NCI-H748 (cell line): Measurements from ENCODE around the gene SLC44A1.
A peak's percentile ranks its signal among the peaks of the same experiment; 100 is the strongest.

Experiments used
- DNase-seq: peaks from one replicate; lab custom pipeline; 2025; ENCODE audit not compliant: unreplicated experiment; lab: John Stamatoyannopoulos, UW

Gene SLC44A1

DNA sequence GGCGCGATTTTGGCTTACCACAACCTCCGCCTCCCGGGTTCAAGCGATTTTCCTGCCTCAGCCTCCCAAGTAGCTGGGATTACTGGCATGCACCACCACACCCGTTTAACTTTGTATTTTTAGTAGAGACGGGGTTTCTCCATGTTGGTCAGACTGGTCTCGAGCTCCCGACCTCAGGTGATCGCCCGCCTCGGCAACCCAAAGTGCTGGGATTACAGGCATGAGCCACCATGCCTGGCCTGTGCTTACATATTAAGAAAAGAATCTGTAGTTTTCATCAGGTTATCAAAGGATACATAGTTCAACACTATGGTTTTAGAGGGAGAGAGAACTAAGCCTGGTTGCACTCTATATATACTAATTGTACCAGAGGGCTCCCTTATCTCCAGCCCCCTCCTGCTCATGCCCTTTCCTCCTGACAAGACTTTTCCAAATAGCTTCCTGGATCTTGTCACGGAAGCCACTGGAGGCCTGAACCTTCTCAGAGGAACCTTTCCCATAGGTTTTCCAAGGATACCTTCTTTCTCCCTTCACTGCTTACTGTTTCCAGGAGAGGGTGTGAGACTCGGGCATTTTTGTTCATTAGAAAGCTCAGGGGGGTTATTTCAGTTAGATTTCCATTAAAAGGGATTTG is 53.1 kb downstream of the SLC44A1 start:
- DNase-seq = no peak

DNA sequence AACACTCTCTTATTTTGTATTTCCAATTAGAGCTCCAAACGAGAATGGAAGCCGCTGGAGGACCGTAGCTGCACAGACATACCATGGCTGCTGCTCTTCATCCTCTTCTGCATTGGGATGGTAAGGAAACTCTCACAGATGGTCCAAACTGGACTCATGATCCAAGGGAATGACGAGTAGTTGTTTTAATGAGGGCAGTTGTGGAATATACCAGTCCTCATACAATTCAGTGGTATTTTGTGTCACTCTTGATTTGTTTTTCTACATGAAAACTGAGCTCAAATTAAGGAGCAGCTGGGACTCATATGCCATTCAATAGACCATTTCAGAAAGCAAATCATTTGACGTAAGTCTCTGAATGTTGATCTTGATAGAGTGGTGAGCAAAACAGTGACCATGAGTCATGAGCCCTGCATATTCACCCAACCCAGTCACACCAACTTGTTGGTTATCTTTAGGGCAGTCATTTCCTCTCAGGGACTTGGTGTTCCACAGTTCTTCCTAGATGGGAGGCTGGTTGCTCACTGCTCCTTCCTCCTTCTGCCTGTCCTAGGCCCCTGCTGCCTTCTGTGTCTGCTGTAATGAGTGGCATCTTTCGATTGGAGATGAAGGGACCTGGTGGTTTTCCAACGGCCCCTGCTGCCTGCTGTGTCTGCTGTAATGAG is 54.9 kb downstream of the SLC44A1 start:
- no peak for DNase-seq

DNA sequence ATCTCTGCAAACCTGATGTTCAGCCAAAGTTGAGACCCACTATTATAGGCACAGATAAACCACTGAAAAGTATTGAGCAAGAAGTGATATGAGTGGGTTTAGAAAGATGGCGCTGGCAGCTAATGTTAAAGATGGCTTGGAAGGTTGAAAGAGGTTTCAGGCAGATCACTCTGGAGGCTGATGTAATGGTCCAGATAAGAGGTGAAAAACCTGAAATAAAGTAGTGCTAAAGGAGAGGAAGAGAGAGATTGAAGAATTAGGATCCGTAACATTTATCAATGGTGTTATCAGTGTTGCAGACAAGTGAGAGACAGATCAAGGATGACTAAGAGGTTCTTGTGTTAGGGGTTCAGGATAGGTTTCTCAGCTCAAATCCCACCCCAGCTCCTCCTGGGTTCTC is 58.3 kb downstream of the SLC44A1 start:
- DNase-seq = no peak

DNA sequence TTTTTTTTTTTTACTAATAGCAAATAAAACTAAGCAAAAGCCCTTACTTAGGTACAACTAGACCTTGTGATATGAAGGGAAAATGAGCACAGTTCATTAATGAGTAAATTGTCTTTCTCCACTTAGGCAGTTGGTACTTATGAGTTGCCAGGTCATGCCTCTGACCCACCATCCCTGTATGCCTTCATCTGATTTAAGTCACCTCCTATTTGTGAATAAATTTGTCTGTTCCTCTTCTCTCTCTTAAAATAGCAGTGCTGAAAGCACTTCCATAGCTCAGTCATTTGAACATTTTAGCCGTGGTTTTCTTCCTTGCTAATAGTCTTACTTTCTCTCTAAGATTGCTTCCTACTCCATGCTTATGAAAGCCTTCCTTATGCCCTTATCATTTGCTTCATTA is 61.4 kb downstream of the SLC44A1 start:
- DNase-seq = no peak

DNA sequence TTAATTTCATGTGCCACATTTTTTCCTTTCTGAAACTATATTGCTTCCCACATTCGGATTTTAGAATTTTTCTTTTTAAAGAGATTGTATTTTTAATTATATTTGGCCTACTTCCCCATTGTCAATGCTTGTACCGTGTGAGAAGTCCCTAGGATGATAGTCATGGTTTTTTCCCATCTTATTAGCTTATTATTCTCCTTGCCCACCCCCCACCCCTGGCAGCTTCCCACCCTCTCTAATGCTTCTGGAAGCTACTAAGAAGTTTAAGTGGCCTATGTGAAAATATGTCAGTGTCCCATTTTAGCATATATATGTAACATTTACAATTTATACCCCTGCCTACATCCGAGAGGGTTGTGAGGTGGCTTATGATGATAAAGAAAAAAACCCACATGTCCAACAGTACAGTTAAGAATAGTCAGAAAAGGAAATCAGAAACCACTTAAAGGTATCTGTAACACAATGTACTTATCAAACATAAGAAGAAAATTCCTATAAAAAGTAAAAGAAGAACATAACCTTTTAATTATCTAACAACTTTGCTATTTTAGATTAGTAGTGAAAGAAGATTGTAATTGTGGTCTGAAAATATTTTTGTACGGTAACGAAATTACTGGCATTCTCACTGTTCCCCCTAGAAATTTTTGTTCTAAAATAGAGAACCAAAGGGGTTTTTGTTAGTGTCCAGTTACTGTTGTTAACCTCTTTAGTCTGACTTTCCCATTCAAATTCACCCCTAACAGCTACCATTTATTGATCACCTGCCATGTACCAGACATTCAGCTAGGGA is 62.1 kb downstream of the SLC44A1 start:
- DNase-seq = no peak

DNA sequence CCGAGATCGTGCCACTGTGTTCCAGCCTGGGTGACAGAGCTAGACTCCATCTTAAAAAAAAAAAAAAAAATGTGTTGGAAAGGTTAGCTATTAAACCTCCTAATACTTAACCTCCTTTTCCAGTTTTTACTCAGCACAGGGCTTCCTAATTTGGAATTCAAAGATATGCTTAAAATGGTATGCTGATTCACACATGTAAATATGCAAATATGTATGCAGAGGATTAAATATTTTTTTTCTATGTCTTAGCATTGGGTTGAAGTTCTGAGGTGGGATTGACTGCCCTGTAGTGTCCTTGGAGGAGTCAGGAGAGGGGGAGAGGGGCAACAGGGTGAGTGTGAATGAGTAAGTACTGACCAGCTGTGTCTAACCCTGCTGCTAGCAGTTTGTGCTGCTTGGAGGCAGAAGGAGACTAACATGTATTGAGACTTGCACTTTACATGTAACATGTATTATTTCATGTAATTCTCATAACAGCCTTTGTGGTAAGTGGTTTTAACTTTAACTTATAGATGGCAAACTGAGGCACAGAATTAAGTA is 63.2 kb downstream of the SLC44A1 start:
- no peak for DNase-seq

DNA sequence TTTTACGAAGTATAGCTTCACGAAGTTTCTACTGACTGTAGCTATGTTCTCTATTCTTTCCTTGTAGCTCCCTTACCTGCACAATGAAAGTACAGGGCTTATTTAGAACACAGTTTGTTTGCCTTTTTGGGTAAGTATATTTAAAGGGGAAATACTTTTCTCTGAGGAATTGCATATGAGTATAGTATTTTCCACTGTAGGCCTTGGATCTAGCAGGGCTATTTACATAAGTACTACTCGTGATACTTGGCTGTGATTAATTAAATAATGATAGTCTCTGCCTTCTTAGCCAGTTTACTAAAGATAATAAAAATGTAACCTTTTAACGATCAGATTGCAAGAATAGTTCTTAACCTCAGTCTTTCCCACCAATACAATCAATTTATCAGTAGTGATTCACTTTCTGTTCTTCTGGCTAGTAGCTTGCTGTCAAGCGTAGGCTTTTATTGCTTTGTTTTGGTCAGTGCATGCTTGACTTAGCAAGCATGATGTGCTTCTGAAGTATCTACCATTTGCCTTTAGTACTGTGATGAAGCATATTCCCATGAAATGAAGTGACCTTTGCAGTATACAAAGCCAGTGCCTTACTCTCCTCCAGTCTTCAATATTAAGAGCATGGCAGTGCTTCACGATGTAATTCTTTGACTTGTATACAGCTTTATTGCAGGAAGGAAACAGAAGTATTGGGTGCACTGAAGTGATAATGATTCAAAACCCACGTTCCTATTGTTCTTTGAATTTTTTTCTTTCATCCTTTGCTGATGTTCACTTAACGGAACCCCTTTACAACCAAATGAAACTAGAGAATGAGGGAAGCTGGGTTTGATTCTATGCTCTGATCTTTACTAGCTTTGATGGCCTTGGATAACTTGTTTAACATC is 64.2 kb downstream of the SLC44A1 start:
- DNase-seq = peak; percentile 71

DNA sequence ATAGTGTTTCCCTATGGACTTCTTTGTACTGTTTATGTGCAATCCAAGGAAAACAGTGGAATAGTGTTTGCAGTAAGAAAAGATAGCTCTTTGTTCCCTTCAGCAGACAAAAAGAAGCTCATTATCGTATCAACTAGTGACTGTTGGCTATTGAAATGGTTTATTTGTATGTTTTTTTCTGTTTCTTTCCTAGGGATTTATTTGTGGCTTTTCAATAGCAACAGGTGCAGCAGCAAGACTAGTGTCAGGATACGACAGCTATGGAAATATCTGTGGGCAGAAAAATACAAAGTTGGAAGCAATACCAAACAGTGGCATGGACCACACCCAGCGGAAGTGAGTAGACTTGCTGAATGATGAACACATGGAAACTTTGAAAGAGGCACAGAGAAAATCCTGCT is 65.1 kb downstream of the SLC44A1 start:
- DNase-seq = peak; percentile 89

DNA sequence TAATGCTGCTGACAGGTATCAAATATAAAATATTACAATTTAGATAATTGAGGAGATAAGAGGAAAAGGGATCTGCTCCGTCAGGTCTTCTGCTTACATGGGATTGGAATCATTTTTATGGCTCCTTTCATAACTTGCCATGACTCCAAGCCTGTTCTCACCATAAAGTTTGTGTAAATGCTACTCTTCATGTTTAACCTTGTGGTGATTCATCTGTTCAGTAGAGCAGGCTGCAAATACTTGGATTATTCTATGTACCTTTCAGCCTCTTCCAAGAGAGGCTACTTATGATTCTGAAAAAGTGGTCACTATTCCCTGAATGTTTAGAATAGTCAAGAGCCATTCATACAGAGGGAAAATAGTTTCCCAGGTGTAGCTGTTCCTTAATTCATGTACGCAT is 66.9 kb downstream of the SLC44A1 start:
- DNase-seq = no peak

DNA sequence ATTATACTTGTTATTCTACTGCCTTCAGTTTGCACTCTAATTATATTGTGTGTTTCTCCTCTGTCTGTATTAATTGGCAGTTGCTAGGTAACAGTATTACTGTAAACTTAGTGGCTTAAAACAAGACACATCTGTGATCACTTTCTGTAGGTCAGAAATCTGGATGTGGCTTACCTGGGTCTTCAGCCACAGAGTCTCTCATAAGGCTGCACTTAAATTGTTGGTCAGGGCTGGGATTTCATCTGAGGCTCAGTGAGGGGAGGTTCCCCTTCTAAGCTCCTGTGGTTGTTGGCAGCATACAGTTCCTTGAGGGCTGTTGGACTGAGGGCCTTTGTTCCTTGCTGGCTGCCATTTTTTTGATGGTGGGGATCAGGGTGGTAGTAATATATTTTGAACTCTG is 68.8 kb downstream of the SLC44A1 start:
- DNase-seq = peak; percentile 89

DNA sequence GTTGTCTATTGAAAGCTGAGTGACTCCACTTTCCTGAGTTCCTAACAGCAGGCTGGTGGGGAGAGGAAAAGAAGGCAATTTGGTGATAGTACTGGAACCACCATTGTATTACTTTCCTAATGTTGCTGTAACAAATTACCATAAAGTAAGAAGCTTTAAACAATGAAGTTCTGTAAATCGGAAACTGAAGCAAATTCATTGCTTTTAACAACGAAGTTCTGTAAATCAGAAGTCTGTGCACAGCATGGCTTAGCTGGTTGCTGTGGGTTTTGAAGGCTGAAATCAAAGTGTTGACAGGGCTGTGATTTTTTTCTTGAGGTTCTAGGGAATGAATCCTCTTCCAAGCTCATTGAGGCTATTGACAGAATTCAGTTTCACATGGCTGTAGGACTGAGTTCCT is 72.3 kb downstream of the SLC44A1 start:
- no peak for DNase-seq

DNA sequence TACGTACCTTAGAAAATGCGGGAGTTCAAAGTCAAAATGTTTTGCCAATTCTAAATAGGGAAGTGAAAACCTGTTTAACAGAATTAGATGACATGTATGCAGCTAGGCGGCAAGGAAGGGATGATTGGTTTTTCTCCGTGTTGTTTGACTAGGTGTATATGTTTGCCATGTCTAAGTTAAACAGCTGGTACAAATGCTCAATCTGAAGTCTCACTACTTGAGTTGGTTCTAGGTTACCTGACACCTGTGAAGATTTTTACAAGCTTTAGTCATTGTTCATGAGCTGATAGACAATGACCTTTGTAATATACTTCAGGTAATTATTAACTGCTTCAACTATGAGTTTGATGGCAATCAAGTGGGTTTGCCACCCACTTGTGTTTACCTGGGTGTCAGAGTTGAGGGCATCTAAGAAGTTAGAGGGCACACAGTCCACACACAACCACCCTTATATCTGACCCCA is 74.3 kb downstream of the SLC44A1 start:
- DNase-seq = no peak

DNA sequence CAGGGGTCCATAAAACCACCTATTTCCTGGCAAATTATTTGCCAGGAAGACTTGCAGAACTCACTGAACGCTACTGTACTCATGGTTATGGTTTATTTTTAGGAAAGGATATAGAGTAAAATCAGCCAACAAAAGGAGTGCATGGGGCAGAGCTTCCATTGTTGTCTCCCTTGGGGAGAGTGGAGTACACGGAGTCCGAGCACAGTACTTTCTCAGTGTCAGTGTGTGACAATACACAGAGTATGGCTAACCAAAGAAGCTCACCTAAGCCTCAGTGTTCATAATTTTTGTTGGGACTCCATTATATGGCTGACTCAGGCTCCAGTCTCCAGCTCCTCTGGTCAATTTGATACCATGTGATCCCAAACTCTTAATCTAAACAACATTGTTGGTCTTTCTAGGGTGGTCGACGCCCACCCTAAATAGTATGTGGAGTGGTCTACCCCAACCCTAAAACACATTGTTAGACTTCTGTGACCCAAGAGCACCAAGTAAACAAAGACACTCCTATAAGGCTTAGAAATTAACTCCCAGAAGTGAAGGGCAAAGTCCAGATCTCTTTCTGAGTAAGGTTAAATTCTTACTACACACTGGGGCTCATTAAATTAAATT is 74.9 kb downstream of the SLC44A1 start:
- no peak for DNase-seq

DNA sequence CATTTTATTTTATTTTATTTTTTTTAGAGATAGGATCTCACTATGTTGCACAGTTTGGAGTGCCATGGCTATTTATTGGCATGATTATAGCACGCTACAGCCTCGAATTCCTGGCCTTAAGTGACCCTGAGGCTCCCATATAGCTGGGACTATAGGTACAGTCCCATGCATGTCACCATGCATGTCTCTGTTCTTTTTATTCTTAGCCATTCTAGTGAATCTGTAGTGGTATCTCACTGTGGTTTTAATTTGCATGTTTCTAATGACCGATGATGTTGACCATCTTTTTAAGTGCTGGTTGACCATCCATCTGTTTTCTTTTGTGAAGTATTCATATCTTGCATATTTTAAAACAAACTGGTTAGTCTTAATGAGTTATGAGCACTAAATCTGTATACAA is 76.1 kb downstream of the SLC44A1 start:
- DNase-seq = no peak

DNA sequence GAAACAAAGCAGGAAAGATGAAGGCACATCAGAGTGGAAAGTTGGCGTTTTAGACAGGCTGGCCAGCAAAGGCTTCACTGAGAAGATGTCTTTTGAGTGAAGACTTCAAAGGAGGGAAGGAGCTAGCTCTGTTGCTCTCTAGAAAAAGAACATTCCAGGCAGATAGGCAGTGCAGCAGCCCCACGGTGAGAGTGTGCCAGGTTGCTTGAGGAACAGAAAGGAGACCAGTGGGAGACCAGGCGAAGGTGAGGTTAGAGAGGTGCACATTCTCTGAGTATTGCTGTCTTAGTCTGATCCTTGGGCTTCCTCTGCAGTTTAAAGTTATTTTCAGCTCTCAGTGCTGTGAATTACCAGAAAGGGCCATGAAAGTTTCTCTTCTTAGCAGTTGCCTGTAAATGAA is 83.8 kb downstream of the SLC44A1 start:
- no peak for DNase-seq

DNA sequence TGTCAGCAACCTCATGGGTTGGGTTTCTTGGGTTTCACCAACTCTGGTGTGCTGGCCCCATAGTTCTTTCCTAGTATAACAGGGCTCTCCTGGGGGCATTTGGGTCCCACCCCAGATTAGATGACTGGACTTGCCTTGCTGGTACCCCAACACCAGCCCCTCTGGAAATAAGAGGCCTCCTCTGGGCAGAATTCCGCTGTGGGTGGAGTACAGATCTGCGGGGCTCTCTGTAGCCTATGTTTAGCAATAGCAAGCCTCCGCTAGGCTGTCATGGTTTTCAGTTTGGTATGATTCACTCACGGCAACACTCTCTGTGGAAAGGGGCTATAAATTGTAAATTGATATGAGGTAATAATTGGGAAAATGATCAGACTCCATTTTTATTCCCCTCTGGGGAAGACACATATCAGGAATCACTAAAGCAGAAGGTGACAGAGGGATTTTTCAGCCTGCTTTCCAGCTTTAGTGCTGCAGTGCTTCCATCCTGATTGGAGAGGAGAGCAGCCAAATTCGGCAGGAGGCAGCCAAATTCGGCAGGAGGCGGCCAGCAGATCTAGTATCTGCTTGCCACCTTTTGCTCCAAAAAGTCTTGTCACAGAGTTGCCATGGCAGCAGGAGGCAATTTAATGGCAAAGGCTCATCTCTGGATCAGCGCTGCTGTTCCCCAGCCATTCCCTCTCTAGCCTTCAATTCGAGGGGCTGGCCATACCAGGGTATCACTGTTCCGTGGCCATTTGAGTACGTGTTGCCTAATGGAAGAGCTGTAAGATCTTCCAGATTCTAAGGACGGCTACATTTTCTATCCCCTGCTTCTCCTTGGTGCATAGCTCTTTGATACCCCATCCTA is 84.6 kb downstream of the SLC44A1 start:
- no peak for DNase-seq

DNA sequence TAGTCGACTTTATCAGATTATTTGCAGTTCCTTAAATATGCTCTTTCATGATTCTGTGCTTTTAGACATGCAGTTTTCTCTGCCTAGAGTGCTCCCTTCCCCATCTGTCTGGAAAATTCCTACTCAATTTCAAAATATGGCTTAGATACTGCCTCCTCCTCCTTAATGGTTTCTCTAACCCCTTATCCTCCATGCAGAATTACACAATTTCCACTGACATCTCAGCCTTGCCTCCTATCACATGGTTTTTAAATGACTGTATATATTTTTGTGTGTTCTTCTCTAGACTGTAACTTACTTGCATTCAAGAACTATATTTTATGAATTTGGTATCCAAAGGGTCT is 85.2 kb downstream of the SLC44A1 start:
- DNase-seq = no peak

DNA sequence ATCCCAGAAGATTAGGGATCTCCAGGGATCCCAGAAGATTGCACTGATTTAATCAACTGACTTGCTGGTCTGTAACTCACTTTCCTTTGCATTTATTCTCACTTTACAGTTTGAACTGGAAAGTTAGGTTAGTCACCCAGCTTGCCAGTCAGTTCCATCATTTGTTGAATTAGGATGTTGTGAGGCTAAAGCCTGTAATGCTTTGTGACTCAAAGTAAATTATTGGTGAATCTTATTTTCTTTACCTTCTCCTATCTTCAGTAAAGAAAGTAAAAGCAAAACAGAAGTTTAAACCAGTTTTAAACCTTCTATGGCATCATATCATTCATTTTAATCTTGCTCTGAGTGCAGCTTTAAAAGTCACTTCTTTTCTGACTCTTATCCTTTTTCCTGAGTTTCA is 85.8 kb downstream of the SLC44A1 start:
- no peak for DNase-seq

DNA sequence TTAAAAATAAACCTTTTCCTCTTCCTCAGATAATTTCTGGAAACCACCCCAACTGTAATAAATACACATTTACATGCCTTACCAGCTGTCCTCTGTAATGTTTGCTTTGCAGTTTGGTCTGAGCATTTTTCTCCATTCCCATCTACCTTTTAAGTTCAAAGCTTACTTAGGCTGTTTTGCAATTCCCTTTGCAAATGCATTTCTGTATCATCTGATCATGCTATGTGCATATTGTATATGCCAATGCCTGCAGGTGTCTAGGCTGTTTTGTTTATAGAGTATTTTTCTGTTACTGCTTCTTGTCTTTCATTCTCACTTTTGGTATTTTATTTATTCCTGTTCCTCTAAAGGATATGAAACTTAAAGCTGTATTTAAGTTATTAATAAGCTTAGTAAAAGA is 86.3 kb downstream of the SLC44A1 start:
- no peak for DNase-seq

DNA sequence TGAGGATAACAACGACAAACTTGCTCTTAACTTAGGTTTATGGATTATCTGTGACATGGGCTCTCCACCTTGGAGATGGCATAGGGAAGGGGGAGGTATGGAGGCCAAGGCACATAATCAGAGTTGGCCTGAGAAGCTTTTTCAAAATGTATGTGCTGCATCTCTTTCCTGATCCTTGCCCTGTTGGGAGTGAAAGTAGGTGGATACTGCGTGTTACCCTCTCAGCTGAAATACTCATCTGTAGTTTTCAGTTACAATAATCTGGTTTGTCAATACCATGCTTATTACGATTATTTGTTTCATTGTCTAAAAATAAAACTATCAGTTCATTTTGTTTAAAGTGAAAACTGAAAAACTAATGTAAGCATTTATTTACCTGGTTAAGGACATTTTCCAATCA is 86.7 kb downstream of the SLC44A1 start:
- DNase-seq = no peak
